K562 (cell line): ENCODE measurements around the gene AFF1. TPM values are rescaled to one million over a fixed set of nuclear protein-coding genes. Genes with fewer than 3 reads are reported as not detected.

ENCODE experiments used
- ATAC-seq: fragments of 200-7000 bp; cut with Tn5 transposase; 3 replicates; pipeline ENCODE4 v1.9.1; 2020; ENCODE audit warnings: moderate library complexity
- BruUV-seq: library from RNA; stranded (reverse); fragments of 400-500 nt; replicated peaks from 2 replicates; lab custom pipeline; 2021; lab: Mats Ljungman, UMichigan
- CTCF ChIA-PET: fragments of 300-600 bp; formaldehyde crosslinking; extraction: SDS; loops from one replicate; lab custom pipeline; 2021; ENCODE audit warnings: low intra/inter-chr PET ratio; lab: Yijun Ruan, JAX
- POLR2A ChIA-PET: fragments of 300-600, 350-650 bp; sonication (Branson Sonifier 250); formaldehyde crosslinking; extraction: SDS; loops from one replicate; lab custom pipeline; 2021; ENCODE audit warnings: antibody characterized with exemption, inconsistent platforms; lab: Yijun Ruan, JAX
- DNase-seq, 4 experiments: peaks; one replicate each; pipeline versions ENCODE4 v3.0.0 to v3.0.0-alpha.2; 2011 to 2018; ENCODE audit warnings: low spot score in 3 of 4, mixed read lengths in 3 of 4; ENCODE audit errors: extremely low read depth in 1 of 4
- FAIRE-seq: peaks from 2 replicates; lab custom pipeline; 2011; peaks lifted over from hg19 to GRCh38; lab: Jason Lieb, UNC
- H2AFZ ChIP-seq: 2 replicates; pipeline ENCODE4 v1.6.0; 2011; ENCODE audit warnings: low read depth, low read length, control low read depth, inconsistent platforms
- H3K27ac ChIP-seq: fragments of 200-600 bp; 3 replicates; pipeline ENCODE4 v1.8.0; 2011; ENCODE audit warnings: low read depth, mild to moderate bottlenecking, control low read depth, inconsistent platforms, low read length, moderate library complexity, mixed read lengths; ENCODE audit errors: extremely low read depth
- H3K27me3 ChIP-seq, 2 experiments: fragments of 300-600 bp in 1 of 2; 2 replicates in 1 of 2; 3 replicates in 1 of 2; pipeline versions ENCODE4 v1.6.0 to v1.8.0; 2011; ENCODE audit warnings: inconsistent platforms in 2 of 2, low read length in 2 of 2, mild to moderate bottlenecking in 1 of 2, mixed read lengths in 1 of 2, moderate library complexity in 1 of 2; ENCODE audit not compliant: control insufficient read depth in 2 of 2, insufficient read depth in 2 of 2
- H3K36me3 ChIP-seq: fragments of 300-600 bp; 3 replicates; pipeline ENCODE4 v1.8.0; 2011; ENCODE audit warnings: mild to moderate bottlenecking, low read length, inconsistent platforms; ENCODE audit not compliant: control insufficient read depth, insufficient read depth
- H3K4me1 ChIP-seq, 2 experiments: fragments of 200-600 bp in 1 of 2; replicated peaks in 1 of 2; 2 replicates in 1 of 2; 3 replicates in 1 of 2; pipeline versions ENCODE4 v1.5.1 to v1.8.0; 2011; ENCODE audit warnings: inconsistent platforms in 2 of 2, low read length in 2 of 2, mild to moderate bottlenecking in 1 of 2, mixed read lengths in 1 of 2, moderate library complexity in 1 of 2; ENCODE audit not compliant: control insufficient read depth in 2 of 2, insufficient read depth in 2 of 2
- H3K4me2 ChIP-seq: 2 replicates; pipeline ENCODE4 v1.6.1; 2011; ENCODE audit warnings: low read length, control low read depth, inconsistent platforms, mixed read lengths; ENCODE audit not compliant: insufficient read depth
- H3K4me3 ChIP-seq: fragments of 200-600 bp; sonication (generic), shearing (Covaris generic); 2 replicates; pipeline ENCODE4 v1.5.1; 2016; ENCODE audit warnings: control low read depth, inconsistent platforms
- H3K79me2 ChIP-seq: fragments of 200-600 bp; 3 replicates; pipeline ENCODE4 v1.8.0; 2011; ENCODE audit warnings: low read length, inconsistent platforms; ENCODE audit not compliant: control insufficient read depth, insufficient read depth
- H3K9ac ChIP-seq, 2 experiments: 2 replicates each; pipeline versions ENCODE4 v1.6.0 to v1.6.1; 2011; ENCODE audit warnings: low read depth in 2 of 2, low read length in 2 of 2, control low read depth in 1 of 2, inconsistent platforms in 1 of 2, mild to moderate bottlenecking in 1 of 2, mixed read lengths in 1 of 2; ENCODE audit not compliant: insufficient read depth in 1 of 2
- H3K9me1 ChIP-seq: one replicate; pipeline ENCODE4 v1.6.0; 2011; ENCODE audit warnings: inconsistent platforms, mild to moderate bottlenecking, low read length, moderate library complexity; ENCODE audit not compliant: control insufficient read depth, insufficient read depth
- H3K9me3 ChIP-seq: replicated peaks from 2 replicates; pipeline ENCODE4 v1.5.1; 2011; ENCODE audit warnings: low read depth, low read length, inconsistent platforms; ENCODE audit not compliant: control insufficient read depth, insufficient read depth
- H4K20me1 ChIP-seq: replicated peaks from 2 replicates; pipeline ENCODE4 v1.6.1; 2011; ENCODE audit warnings: low read length, inconsistent platforms, mixed read lengths; ENCODE audit not compliant: control insufficient read depth, insufficient read depth
- AFF1 ChIP-seq, 2 experiments: fragments of 450-650 bp; IDR thresholded peaks; 2 replicates each; pipeline ENCODE4 v1.6.1; 2018; ENCODE audit warnings: mild to moderate bottlenecking in 2 of 2, low read depth in 1 of 2; ENCODE audit not compliant: partially characterized antibody in 2 of 2
- ARID1B ChIP-seq: fragments of 450-650 bp; IDR thresholded peaks from 2 replicates; pipeline ENCODE4 v1.6.1; 2016; ENCODE audit warnings: antibody characterized with exemption, mild to moderate bottlenecking, inconsistent platforms
- CBX5 ChIP-seq: IDR thresholded peaks from 2 replicates; pipeline ENCODE4 v1.6.1; 2014; ENCODE audit warnings: low read depth, borderline replicate concordance
- EWSR1 ChIP-seq: fragments of 450-650 bp; IDR thresholded peaks from 2 replicates; pipeline ENCODE4 v1.6.1; 2018; ENCODE audit warnings: borderline replicate concordance, mild to moderate bottlenecking, low read depth, moderate library complexity; ENCODE audit not compliant: partially characterized antibody
- HMG20A ChIP-seq: fragments of 450-650 bp; formaldehyde crosslinking; conservative IDR thresholded peaks from 2 replicates; pipeline ENCODE4 v1.4.0; 2020; ENCODE audit warnings: mild to moderate bottlenecking, mixed read lengths
- KDM1A ChIP-seq, 2 experiments: fragments of 450-650 bp; IDR thresholded peaks; 2 replicates each; pipeline ENCODE4 v1.6.1; 2016; ENCODE audit warnings: mild to moderate bottlenecking in 2 of 2
- OTX1 ChIP-seq: fragments of 450-650 bp; formaldehyde crosslinking; IDR thresholded peaks from 2 replicates; pipeline ENCODE4 v1.4.0; 2022; ENCODE audit warnings: mild to moderate bottlenecking
- PPARD ChIP-seq: fragments of 250-450 bp; sonication (Bioruptor Pico); IDR thresholded peaks from 2 replicates; pipeline ENCODE4 v1.8.0; 2022; ENCODE audit warnings: inconsistent platforms, mild to moderate bottlenecking, moderate library complexity
- SIN3B ChIP-seq: fragments of 450-650 bp; IDR thresholded peaks from 2 replicates; pipeline ENCODE4 v1.6.1; 2017; ENCODE audit warnings: low read depth, mild to moderate bottlenecking, moderate library complexity
- TCF15 ChIP-seq: fragments of 250-450 bp; sonication (Bioruptor Pico); IDR thresholded peaks from 2 replicates; pipeline ENCODE4 v1.8.0; 2022; ENCODE audit warnings: moderate library complexity, mild to moderate bottlenecking, inconsistent platforms
- THRA ChIP-seq: fragments of 450-650 bp; IDR thresholded peaks from 2 replicates; pipeline ENCODE4 v1.6.1; 2017; ENCODE audit warnings: mild to moderate bottlenecking, moderate library complexity
- ZNF277 ChIP-seq: fragments of 250-450 bp; sonication (Bioruptor Pico); IDR thresholded peaks from 2 replicates; pipeline ENCODE4 v1.8.0; 2022; ENCODE audit warnings: inconsistent platforms, mild to moderate bottlenecking, moderate library complexity, borderline replicate concordance
- ZNF717 ChIP-seq: fragments of 250-450 bp; sonication (Bioruptor Pico); IDR thresholded peaks from 2 replicates; pipeline ENCODE4 v1.5.0; 2021
- WGBS: fragments of 100-300 bp; shearing (Covaris generic); methylation state at CpG from one replicate; pipeline ENCODE4 v1.1.6; 2016; ENCODE audit warnings: low coverage, mixed read lengths; ENCODE audit not compliant: insufficient coverage; ENCODE audit errors: missing lambda C conversion rate; 5-methylcytosine and 5-hydroxymethylcytosine counted together
- in situ Hi-C: fragments of 300-500 bp; cut with MboI; formaldehyde crosslinking; loops from 4 replicates; pipeline ENCODE4 v1.15.0; 2018; ENCODE audit warnings: inconsistent platforms, mixed read lengths
- intact Hi-C: fragments of 100-400 bp; cut with micrococcal nuclease; formaldehyde crosslinking; loops from 2 replicates; pipeline ENCODE4 v1.14.2; 2022
- polyA plus RNA-seq, 8 experiments: library from polyadenylated mRNA; depleted of rRNA in 4 of 8; stranded (reverse) in 5 of 8; unstranded in 3 of 8; fragments of >200 nt; fragmentation: Nextera tagmentation in 2 of 8; fragmentation: Illumina TruSeq in 1 of 8; extraction: Ambion mirVana in 2 of 8; extraction: Trizol in 1 of 8; gene quantifications; 2 replicates each; pipeline versions ENCODE4 v1.2.1 to v1.2.3, GENCODE V29; 2011 to 2014; ENCODE audit warnings: inconsistent platforms in 1 of 8, missing spikeins in 1 of 8
- total RNA-seq, 7 experiments: library from RNA; depleted of rRNA in 6 of 7; stranded (reverse); fragments of >200 nt in 6 of 7; fragmentation: Illumina TruSeq in 2 of 7; extraction: Trizol in 2 of 7; gene quantifications; 2 replicates each; pipeline versions ENCODE4 v1.2.1 to v1.2.3, GENCODE V29; 2011 to 2021; ENCODE audit warnings: low replicate concordance in 1 of 7

The AFF1 gene
- total and polyA plus RNA-seq, 9 of the 15 experiments (the other 6 are each of a cell fraction or from before 2014, with no cell fraction given): 4.1 to 47.5 (median 17.2) TPM

GRCh38 chr4:86961605-86962295 is 26.9 kb downstream of the AFF1 start (continued):
- TF ChIP-seq ZNF277 (no peak), HMG20A (CRISPR knock-in tag) (no peak)

- Histone ChIP-seq H3K79me2 (peaks cover 68% of the 10 kb centered on the region), H3K27ac (0 out of 3 replicates have a peak overlapping the region, but pooled peaks have one; percentile 32), H3K4me3 (no peak overlapping the region), H3K36me3 (peaks cover 8% of the 10 kb centered on the region; the same call in 1 of the 3 replicates), H3K9ac (no peak overlapping the region), H3K9me3 (no peaks in the 10 kb centered on the region), H2AFZ (no peak overlapping the region), H3K4me2 (no peak overlapping the region), H3K9me1 (no peaks in the 10 kb centered on the region), H3K27me3 (no peaks in the 10 kb centered on the region), H3K4me1 (peaks cover 9 to 60% of the 10 kb centered on the region in 2 experiments; a peak in 4 of 5 replicates), H4K20me1 (no peaks in the 10 kb centered on the region; the same call in 1 of the 2 replicates)
- intact Hi-C loops (loop anchor here (5.0 kb wide), 1 partner anchor 36 kb away; no protein-coding TSS in a partner anchor), in situ Hi-C loops (no loop called here)
- ChIA-PET CTCF (no interaction called here), POLR2A (interaction anchor here (0.8 kb wide), 1 partner anchor 29 kb away, joined by 3 read pairs; the partner anchor contains the start of gene AFF1)
- peak in 1 of 4 experiments; percentile 64 for DNase-seq
- no TSS peak for BruUV-seq
- peak; percentile 15 for FAIRE-seq
- WGBS: 51% methylated on average over 2 of the region's 2 CpGs
- ATAC-seq: peak; percentile 18; the same call in 2 of the 3 replicates
- TF ChIP-seq ARID1B (peak; percentile 75), CBX5 (no peak), AFF1 (IDR thresholded peaks at IDR 0.05; ENCODE audit: low read depth in 1 of 2, partially characterized antibody in 2 of 2) (no peak), THRA (no peak), SIN3B (no peak), OTX1 (CRISPR knock-in tag) (no peak), TCF15 (CRISPR knock-in tag) (no peak), EWSR1 (no peak), ZNF717 (CRISPR knock-in tag) (no peak), PPARD (CRISPR knock-in tag) (no peak), KDM1A (IDR thresholded peaks at IDR 0.05) (peak; percentile 79 to 89)
Observed at GRCh38 chr4:86963697-86964096, 28.9 kb downstream of the AFF1 start.
